T-helper 1 cell (primary cell): Measurements from ENCODE around the gene SGPL1.

ENCODE experiments used
- DNase-seq, 5 donors: peaks; one replicate each; pipeline ENCODE4 v3.0.0-alpha.2; 2012 to 2020

SGPL1 gene

DNA sequence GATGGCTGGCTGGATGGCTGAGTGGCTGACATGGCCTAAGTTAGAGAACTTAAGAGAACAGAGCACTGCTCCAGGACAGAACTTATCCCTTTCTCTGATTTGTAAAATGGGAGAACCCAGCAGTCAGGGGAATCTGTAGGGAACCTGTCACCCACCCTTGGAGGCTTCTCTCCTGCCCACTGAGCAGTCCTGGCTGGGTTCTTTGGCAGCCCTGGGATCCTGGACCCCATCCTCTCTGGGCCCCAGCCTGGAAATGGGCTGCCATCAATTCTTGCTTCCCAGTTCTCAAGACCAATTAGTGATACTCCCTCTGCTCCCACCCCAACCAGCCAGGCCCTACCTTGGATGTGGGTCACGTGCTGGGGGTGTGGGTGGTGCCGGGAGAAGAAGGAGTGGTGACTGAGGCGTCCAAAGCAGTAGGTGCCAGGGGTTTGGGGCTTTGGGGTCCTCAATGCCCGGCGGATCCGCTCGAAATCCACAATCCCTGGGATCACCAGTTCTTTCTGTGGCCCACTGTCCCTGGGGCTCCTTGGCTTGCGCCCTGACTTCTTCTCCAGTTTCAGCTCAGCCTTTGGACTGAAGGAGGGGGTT is 34.2 kb upstream of the SGPL1 start:
- DNase-seq, result no peak

GRCh38 chr10:70782086-70782745 is 33.5 kb upstream of the SGPL1 start:
- DNase-seq, result no peak

GRCh38 chr10:70782746-70783680 is 32.7 kb upstream of the SGPL1 start:
- DNase-seq, result no peak

- no peak for DNase-seq
These were observed 31.7 kb upstream of the SGPL1 start for GRCh38 chr10:70784016-70784415.

DNA sequence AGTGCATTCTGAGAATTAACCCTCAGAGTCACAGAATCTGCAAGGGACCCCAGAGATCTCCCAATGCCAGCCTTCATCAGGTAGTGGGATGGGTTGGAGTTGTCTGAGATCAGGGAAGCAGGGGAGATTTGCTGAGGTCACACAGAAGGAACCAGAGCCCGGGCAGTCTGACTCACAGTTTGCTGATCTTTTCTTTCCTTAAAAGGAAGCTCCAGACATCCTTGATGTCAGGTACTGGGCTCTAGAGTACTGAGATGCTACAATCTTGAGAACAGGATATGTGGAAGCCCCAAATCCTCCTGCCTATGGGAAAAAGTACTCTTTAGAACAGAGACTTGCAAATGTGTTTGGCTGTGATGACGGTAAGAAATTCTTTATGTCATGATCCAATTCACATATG is 31.3 kb upstream of the SGPL1 start:
- DNase-seq, result no peak

DNA sequence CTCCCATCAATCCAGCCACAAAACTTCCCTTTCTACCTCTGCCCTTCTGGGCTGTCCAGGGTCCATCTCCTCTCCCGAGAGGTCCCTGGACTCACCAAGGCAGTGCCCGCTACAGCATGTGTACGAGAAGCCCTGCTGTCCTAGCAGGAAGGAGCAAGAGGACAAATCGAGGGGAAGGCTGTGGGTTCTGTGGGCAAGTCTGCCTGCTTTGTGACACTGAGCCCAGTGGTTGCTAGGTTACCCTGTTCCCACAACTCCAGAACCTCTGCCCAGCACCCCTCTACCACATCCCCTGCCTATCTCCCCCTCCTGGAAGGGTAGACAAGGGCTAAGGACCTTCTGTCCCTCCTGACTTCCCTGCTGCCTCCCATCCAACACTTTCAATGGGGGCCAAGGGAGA is 30.6 kb upstream of the SGPL1 start, which contains the start of gene TBATA:
TBATA (minus strand) TSS at position 188 of the 400 bp plus-strand sequence. CDS start 1,998 bp downstream, outside the sequence.
- no peak for DNase-seq

DNA sequence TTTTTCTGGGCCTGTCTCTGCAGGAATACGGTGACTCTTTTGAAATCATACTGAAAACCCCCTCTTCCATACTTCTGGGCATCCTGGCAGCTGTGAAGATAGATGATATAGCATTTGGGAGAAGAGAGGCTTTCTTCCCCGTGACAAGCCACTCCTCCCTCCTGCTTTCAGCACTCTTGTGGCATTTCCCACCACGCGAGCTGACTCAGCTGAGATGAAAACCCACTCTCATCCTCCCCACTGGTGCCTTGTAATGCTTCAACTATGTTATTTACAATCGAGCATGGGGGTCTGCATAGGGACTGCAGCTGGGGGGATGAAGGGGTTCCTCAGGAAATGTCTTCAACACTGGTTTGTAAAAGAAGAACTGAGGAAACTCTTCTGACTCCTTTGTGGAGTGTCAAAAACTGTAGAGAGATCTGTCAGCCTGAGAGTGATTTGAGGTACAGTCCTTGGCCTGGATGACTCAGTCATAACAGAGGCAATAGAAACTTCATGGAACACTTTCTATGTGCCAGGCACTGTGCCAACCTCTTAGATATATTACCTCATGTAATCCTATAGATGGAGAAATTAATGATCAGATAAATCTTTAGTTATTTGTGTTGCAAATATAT is 28.8 kb upstream of the SGPL1 start:
- DNase-seq, result no peak

- DNase-seq, result no peak
These were observed 24.2 kb upstream of the SGPL1 start for GRCh38 chr10:70791386-70792039.

DNA sequence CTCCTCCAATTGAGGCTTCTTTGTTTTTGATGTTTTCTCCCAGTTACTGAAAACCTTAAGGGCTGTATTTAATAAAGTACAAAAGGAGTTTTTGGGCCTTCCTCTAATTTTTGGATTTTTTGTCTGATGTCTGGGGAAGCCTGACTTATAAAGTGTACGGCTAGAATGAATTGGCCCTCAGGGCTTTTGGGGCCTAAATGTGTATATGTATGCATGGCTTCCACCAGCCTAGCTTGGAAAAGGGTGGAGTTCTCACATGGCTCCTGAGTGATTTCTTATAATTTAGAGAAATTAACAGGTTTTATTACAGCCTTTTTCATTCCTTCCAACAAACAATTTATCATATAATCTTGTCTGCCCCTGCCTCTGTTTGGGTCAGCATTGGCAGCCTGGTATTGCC is 20.1 kb upstream of the SGPL1 start:
- DNase-seq, result no peak

- no peak for DNase-seq
These were observed 17.9 kb upstream of the SGPL1 start for GRCh38 chr10:70797840-70798239.

DNA sequence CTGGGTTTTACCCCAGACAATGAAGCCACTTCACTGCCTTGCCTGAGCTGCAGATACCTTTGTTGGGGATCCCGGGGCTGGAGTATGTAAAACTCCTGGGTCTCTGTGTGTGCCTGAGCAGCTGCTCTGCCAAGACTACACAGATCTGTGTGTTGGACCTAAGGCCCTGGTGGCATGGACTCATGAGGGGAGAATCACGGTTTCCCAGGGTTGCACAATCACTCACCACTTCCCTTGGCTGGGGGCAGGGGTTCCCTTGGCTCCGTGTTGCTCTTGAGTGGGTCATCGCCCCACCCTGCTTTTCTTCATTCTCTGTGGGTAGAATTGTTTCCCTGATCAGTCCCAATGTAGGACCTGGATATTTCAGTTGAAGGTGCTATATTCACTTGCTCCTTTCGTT is 16.6 kb upstream of the SGPL1 start:
- DNase-seq, result no peak

GRCh38 chr10:70801854-70802253 is 13.9 kb upstream of the SGPL1 start:
- DNase-seq, result no peak

GRCh38 chr10:70803775-70804420 is 11.8 kb upstream of the SGPL1 start:
- DNase-seq, result no peak

DNA sequence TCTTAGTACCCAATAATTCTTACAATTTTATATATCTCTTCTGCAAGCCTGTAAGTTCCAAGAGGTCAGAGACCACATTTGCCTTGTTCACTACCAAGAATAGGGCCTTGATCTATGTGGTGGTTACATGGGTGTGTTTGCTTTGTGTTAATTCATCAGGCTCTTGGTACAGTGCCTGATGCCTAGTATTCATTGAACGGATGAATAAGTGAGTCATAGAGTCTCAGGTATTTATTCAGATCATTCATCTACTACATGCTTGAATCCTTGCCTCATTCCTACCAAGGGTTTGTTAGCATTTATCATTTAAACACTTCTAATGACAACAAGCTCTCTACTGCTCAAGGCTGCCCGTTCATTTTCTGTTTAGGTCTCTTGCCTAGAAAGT is 11.3 kb upstream of the SGPL1 start:
- DNase-seq, result no peak

DNA sequence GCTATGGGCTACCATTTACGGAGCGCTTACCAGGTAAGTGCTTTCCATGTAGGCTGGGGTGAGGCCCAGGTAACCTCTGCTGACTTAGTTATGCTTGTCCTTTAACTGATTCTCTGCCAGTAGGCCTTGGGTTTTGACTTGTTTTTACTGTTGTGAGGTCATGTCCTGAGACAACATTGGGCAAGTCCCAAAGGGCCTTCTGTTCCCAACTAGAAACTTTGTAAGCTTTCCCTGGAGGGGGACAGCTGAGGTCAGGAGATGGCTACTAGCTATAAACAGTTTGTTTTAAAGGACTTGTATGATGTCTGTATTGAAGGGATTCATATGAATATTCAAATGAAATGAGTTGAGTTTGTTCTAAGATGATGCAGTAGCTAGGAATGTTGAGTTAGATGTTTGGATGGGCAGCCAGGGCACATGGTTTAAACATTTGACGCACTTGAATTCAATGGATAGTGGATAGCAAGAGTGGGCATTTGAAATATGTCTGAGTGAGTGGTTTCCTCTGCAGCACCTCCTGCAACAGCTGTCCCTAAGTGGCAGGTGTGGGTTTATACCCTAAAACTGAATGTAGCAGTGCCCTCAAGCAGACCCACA is 10.0 kb upstream of the SGPL1 start:
- DNase-seq, result no peak

- DNase-seq, result no peak
These were observed 8.9 kb upstream of the SGPL1 start for GRCh38 chr10:70806841-70807240.

DNA sequence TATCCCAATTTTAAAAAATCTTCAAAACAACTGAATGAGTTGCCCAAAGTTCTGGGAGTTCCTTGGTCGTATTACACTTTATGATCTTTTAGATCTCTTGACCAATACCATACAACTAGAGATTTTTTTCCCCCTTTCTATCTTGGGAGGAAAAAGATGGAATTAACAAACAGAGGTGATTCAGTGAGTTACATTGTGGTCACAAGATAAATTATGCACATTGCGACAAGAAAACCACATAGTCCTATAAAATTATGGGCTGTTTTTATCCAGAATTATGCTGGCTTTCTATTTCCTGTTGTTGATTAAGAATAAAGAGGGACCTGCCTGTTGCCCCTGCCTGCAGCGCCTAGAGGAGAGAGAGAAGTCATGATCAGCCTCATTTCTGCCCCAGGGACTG is 8.2 kb upstream of the SGPL1 start:
- no peak for DNase-seq

DNA sequence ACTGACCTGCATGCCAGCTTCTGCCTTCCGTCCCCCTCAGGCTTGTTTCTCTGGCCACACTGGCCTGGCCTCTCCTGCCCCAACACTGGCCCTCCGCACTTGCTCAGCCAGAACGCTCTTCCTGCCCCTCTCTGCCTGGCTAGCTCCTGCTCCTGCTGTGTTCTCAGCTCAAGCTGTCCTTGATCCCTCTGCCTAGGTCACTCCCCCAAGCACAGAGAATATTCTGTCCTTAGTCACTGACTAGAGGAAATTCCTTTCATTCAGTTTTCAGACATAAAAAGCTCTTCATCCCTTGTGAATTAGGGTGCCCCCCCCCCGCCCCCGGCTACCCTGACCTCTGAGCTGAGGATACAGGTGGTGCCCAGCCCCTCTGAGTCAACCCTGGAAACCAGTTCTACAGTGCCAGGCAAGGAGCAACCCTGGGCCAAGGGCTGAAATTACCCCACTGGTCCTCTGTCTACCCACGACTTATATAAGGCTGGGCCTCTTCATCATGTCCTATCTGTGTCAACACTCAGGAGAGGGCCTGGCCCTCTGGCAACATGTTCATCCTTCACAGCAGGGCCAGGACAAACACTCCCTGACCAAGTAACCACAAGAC is 6.6 kb upstream of the SGPL1 start:
- DNase-seq, result no peak

DNA sequence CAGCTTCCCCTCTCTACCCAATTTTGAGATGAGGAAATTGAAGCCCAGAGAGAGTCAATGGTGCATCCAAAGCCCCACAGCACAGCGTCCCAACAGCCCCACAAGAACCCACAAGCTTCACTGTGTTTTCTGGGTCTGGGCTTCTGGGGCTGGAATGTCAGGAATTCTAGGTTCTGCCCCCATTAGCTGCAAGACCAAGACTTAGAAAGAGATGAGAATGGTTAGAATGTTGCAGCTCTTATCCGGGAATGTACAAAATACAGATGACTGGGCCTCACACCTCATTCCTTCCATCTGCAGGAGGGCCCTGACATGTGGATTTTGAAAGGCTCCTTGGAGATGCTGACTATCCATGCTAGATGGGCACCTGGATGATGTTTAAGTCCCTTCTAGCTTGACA is 6.0 kb upstream of the SGPL1 start:
- DNase-seq, result no peak

GRCh38 chr10:70810967-70811366 is 4.8 kb upstream of the SGPL1 start:
- no peak for DNase-seq

DNA sequence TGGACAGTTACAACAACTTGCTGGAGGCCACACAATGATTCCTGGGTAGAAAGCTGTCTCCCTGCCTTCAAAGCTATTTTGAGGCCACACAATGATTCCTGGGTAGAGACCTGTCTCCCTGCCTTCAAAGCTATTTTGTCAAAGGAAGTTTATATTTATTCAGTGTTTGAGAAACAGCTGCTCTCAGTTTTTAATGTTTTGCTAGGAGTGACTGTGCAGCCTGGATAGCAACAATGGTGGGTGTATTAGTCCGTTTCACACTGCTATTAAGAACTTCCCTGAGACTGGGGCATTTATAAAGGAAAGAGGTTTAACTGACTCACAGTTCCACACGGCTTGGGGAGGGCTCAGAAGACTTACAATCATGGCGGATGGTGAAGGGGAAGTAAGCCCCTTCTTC is 3.9 kb upstream of the SGPL1 start:
- no peak for DNase-seq
